ENCODE measurements around the gene KIAA1614.

- TF ChIP-seq CTCF (IDR thresholded peaks at IDR 0.05) = peak; percentile 88
- no peak for TF ChIP-seq EZH2 (IDR thresholded peaks at IDR 0.05)
- no peak for TF ChIP-seq EZH2phosphoT487 (IDR thresholded peaks at IDR 0.05)
These were observed 49.4 kb upstream of the KIAA1614 start for GRCh38 chr1:180863158-180863775.

Data from neural progenitor cell (in vitro differentiated cells).